ENCODE measurements around the gene CELF1. TPM values are rescaled to one million over a fixed set of nuclear protein-coding genes. Genes with fewer than 3 reads are reported as not detected.

Gene CELF1
- total RNA-seq: 88.6 TPM
- long read RNA-seq, full-length matches to known transcripts: 1 of 66 reads
- long read RNA-seq, partial matches to known transcripts: 22 of 66 reads
- long read RNA-seq, other reads (novel, unspliced or antisense): 43 of 66 reads

DNA sequence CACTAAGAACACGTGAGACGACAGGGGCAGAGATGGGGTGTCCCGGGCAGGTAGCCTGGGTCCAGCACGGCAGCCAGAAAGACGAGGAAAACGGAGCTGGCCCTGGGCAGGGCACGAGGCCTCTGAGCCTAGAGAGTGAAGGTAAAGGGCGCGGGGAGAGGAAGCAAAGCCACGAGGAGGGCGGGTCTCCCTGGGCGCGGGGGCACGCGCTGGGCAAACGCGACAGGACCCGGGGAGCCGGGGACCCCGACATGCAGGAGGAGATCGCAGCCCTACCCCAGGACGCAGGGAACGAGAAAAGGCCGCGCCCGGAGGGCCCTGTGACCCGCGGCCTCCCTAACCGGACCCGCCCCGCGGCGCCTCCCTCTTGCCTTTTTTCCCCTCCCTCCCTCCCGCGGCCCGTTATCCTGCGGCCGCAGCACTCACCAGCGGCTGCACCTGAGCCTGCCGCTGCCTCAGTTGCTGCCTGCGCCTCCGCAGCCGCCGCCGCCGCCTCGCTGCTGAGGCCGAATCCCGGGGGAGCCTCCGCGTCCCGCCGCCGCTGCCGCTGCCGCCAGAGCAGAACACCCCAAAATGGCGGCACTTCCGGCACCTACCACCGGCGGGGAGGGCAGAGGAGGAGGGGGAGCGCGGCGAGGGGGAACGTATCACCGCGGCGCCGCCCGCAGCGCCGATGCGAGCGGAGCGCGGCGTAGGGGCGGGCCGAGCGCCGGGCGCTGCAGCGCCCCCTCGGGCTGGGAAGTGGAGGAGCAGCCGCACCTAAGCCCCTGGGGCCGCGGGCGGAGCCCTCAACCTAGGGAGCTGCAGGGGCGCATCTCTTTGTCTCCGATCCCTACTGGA is at the start of gene CELF1:
Gene CELF1 (minus strand): TSS at position 567 of the 840 bp plus-strand sequence. CDS start 53,609 bp downstream, outside the sequence.
- Histone ChIP-seq H3K9me3 (replicated peaks) (no peaks in the 10 kb centered on the region), H3K36me3 (no peaks in the 10 kb centered on the region), H3K4me1 (peaks cover 62% of the 10 kb centered on the region), H3K27ac (replicated peaks) (peak within 1 kb of the TSS; percentile 94), H3K27me3 (ENCODE audit: low read depth) (no peaks in the 10 kb centered on the region), H3K4me3 (peak within 1 kb of the TSS; percentile 96)
- TF ChIP-seq, protein P1, sequence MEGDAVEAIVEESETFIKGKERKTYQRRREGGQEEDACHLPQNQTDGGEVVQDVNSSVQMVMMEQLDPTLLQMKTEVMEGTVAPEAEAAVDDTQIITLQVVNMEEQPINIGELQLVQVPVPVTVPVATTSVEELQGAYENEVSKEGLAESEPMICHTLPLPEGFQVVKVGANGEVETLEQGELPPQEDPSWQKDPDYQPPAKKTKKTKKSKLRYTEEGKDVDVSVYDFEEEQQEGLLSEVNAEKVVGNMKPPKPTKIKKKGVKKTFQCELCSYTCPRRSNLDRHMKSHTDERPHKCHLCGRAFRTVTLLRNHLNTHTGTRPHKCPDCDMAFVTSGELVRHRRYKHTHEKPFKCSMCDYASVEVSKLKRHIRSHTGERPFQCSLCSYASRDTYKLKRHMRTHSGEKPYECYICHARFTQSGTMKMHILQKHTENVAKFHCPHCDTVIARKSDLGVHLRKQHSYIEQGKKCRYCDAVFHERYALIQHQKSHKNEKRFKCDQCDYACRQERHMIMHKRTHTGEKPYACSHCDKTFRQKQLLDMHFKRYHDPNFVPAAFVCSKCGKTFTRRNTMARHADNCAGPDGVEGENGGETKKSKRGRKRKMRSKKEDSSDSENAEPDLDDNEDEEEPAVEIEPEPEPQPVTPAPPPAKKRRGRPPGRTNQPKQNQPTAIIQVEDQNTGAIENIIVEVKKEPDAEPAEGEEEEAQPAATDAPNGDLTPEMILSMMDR (IDR thresholded peaks at IDR 0.05; ENCODE audit: borderline replicate concordance): peak; percentile 96
- intact Hi-C loops (cut with micrococcal nuclease): no loop called here
- DNase-seq: peak; percentile 91

DNA sequence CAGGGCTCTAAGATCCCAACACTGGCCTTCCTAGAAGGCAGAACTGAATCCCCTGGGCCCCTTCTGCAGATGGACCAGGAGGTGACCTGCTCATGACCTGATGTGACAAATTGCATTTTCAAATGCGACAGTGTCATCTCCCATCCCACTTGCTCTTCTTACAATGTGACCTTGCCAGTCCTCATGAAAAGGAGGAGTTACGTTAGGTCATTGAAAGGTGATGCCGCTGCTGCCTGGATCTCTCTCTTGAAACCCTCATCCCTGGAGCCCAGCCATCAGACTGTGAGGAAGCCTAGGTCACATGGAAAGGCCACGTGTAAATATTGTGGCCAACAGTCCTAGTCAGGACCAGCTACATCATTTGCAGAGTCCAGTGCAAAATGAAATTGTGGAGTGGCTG is 47.0 kb upstream of the CELF1 start:
- H3K27ac ChIP-seq (replicated peaks): no peak overlapping the region
- H3K27me3 ChIP-seq (ENCODE audit: low read depth): peaks cover 7% of the 10 kb centered on the region
- TF ChIP-seq, protein P1 (IDR thresholded peaks at IDR 0.05; ENCODE audit: borderline replicate concordance): no peak
- intact Hi-C loops (cut with micrococcal nuclease): no loop called here
- H3K9me3 ChIP-seq (replicated peaks): no peaks in the 10 kb centered on the region
- no peak overlapping the region for H3K4me3 ChIP-seq
- H3K36me3 ChIP-seq: no peaks in the 10 kb centered on the region
- H3K4me1 ChIP-seq: peaks cover 8% of the 10 kb centered on the region
- DNase-seq: no peak

DNA sequence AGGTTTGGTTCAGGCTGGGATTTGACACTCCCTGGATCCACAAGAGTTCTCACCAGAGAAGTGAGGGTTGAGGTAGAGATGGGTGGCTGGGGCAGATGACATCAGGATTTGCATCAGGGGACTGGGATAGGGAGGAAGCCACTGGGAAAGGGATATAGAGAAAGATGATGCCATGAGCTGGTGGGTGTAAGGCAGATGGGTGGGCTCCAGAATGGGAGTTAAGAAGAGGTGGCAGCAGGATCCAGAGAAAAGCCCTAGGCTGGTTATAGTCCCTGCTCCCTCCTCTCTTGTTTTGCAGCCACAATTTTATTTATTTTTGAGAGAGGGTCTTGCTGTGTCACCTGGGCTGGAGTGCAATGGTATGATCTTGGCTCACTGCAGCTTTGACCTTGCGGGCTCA is 43.0 kb upstream of the CELF1 start:
- TF ChIP-seq, protein P1 (IDR thresholded peaks at IDR 0.05; ENCODE audit: borderline replicate concordance): no peak
- H3K9me3 ChIP-seq (replicated peaks): no peaks in the 10 kb centered on the region
- DNase-seq: no peak
- intact Hi-C loops (cut with micrococcal nuclease): no loop called here
- no peak overlapping the region for H3K4me3 ChIP-seq
- H3K36me3 ChIP-seq: no peaks in the 10 kb centered on the region
- peaks cover 23% of the 10 kb centered on the region for H3K4me1 ChIP-seq
- H3K27ac ChIP-seq (replicated peaks): no peak overlapping the region
- H3K27me3 ChIP-seq (ENCODE audit: low read depth): peaks cover 47% of the 10 kb centered on the region

DNA sequence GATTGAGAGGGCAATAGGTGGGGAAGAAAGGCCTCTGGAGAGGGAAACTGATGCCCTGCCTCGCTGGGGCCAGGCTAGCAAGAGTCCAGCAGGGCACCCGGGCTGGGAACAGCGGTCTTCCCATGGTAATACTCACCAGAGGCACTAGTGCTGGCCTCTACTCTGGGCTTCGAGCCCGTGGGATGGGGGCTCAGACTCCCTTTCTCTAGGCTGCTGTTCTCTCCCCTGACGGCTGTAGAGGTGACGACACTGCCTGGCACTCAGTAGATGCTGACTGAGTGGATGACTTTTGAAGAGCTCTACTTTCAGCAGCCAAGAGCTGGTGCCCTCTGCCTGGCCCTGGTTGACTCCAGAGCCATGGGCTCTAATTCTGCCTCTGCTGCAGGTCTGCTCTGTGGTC is 42.1 kb upstream of the CELF1 start:
- TF ChIP-seq, protein P1 (IDR thresholded peaks at IDR 0.05; ENCODE audit: borderline replicate concordance): no peak
- Histone ChIP-seq H3K9me3 (replicated peaks) (no peaks in the 10 kb centered on the region), H3K4me1 (peaks cover 23% of the 10 kb centered on the region), H3K36me3 (no peaks in the 10 kb centered on the region), H3K27ac (replicated peaks) (no peak overlapping the region), H3K4me3 (no peak overlapping the region), H3K27me3 (ENCODE audit: low read depth) (peaks cover 56% of the 10 kb centered on the region)
- intact Hi-C loops (cut with micrococcal nuclease): no loop called here
- DNase-seq: peak; percentile 57

DNA sequence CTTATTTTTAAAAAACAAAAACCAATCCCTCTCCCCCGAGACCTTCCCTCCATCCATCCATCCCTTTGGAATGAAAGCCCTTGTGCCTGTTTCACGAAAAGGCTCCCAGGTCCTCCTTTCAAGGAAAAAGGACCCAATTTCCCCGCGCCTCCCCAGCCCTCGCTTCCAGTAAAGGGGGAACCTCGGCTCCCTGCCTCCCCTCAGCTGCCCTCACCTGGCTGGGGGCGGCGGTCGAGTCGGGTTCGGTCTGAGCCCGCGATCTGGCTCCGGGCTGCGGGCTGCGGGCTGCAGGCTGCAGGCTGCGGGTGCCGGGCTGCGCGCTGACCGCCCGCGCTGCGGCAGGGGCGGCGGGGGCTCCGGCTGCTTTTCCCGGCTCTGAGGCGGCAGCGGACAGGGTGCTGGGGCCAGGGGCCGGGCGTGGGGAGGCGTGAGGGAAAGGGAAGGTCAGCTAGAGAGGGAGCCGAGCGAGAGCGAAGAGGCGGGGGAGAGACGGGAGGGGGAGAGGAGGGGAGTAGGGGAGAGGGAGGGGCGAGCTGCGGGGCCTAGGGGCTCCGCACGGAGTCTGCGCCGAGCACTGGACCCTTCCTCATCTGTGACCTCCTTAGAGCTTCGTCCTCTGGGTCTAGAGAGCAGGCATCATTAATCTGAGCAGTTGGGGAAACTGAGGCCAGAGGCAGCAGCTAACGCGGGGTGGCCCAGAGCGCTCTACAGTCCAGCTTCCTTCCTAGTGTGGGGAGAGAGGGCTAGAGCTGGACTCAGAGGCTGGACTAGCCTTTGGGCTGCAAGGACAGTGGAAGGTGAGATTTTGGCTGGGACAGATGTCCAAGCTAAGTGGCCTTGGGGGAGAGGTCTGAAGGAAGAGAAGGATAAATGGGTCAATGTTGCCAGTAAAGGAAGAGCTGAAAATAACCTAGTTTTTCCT is 41.3 kb upstream of the CELF1 start, which contains the start of gene C1QTNF4:
Gene C1QTNF4 (minus strand): TSS at position 478 of the 922 bp plus-strand sequence. CDS start 3,601 bp downstream, outside the sequence.
- TF ChIP-seq, protein P1 (IDR thresholded peaks at IDR 0.05; ENCODE audit: borderline replicate concordance): no peak
- peaks cover 29% of the 10 kb centered on the region for H3K4me1 ChIP-seq
- no peak for DNase-seq
- no peaks in the 10 kb centered on the region for H3K9me3 ChIP-seq (replicated peaks)
- H3K36me3 ChIP-seq: no peaks in the 10 kb centered on the region
- H3K4me3 ChIP-seq: peak within 1 kb of the TSS; percentile 51
- H3K27ac ChIP-seq (replicated peaks): no peak within 1 kb of the TSS
- intact Hi-C loops (cut with micrococcal nuclease): no loop called here
- peaks cover 64% of the 10 kb centered on the region for H3K27me3 ChIP-seq (ENCODE audit: low read depth)
